HG03460 (cell line): Measurements from ENCODE around the gene RNF223.
A peak's percentile ranks its signal among the peaks of the same experiment; 100 is the strongest.

Experiments
- ATAC-seq: cut with Tn5 transposase; IDR thresholded peaks from one replicate; pipeline ENCODE4 v1.9.1; 2021; ENCODE audit not compliant: unreplicated experiment

Gene RNF223

DNA sequence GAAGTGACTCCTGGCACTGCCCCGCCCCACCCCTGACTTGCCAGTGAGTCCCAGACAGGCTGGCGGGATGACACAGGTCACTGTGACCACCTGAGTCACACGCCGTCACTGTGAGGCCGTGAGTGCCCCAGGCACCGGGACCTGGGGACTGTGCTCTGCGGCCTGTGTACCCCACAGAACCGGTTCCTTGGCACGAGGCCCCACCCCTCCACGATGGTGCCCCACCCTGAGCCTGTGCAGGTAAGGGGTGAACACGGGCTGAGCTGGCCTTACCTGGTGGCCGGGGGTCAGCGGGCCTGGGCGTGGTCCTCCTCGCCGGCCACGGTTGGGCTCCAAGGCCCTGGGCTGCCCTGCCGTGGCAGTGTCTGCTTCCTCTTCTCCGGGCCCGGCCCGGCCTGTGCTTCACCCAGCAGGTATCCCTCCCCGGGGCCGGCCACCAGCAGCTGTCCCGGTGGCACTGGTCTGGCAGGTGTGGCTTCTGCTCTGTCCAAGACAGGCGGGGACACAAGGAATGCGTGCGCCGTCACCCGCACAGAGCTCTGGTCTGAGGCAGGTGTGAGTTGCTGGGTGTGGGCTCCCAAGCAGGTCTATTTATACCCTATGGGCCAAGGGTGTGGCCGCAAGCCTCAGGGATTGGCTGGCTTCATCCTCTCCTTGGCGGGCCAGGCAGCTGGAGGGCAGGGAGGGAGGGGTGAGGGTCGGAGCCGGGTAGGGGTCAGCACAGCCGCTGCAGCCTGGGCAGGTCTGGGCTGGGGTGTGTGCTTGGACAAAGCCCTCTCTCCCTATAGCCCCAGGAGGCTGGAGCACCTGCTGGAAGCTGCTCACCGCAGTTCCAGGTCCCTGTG is at the start of gene RNF223:
Gene RNF223 (minus strand): TSS at position 564 of the 845 bp plus-strand sequence. CDS start 1,740 bp downstream, outside the sequence.
- ATAC-seq: no peak

DNA sequence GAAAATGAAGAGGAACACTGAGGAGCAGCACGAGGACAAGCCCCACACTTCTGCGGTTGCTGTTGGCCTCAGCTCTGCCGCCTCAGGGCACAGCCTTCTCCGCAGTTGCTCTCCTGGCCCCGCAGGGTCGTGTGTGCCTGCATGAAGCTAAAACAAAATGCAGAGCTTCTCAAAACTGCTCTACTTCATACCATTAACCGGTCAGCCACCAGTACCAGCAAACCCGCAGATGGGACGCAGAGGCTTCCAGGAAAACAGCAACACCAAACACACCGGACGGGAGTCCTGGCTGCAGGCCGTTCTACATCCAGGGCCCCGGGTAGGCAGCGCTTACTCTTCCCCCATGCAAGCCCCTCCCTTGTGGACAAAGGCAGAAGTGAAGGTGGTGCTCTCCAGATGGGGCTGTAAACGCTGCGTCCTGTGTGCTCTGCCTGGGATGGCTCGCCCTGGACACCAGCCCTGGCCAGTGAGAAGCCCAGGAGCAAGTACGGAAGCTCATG is 48.9 kb upstream of the RNF223 start:
- ATAC-seq: no peak

DNA sequence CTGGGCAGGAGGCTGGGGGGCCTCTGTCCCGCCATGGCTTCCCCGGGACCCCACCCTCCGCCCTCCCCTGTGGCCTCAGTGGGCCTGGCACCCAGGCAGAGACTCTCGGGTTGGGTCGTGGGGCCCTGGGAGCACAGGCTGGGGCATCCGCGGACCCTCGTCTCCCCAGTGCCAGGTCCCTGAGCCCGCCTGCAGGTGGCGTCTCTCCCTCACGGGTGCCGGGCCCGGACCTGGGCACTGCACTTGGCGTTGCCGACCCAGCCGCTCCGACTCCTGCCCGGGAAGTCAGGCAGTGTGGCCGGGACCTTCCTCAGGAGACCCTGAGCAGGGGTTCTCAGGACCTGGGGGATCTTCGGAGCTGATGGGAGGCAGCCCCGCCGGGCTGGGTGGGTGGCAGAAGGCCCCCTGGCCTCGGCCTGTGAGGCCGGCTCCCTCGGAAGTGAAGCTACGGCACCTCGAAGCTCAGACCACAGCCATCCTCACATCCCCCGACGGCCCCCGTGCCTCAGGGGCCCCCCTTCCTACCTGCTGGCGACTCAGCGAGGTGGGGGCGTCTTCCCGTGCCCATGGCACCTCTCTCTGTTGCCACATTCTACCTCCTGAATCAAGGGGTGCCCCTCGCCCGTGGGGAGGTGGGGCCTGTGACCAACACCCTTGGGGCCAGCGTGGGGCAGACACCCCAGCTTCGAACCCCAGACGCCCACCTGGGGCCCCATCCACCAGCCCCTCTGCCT is 48.1 kb upstream of the RNF223 start:
- peak; percentile 62 for ATAC-seq

DNA sequence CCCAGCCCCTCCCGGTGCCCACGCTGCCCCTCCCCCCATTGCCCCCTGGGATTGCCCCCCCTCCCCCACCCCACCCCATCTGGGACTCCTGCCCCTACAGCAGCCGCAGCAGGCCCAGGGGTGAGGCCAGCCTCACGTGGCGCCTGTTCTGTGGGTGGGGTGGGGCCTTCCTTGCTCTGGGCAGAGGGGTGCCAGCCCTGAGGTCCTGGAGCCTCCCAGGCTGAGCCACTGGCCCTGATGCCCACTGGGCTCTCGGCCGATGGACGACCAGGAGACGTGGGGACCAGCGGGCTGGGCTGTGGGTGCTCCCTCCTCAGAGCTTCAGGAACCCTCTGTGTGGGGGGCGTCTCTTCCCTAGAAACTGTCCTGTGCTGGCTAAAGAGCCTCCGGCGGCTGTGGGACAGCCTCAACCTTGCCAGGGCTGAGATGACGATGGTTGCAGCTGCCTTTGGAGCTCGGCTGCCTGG is 47.5 kb upstream of the RNF223 start:
- no peak for ATAC-seq

DNA sequence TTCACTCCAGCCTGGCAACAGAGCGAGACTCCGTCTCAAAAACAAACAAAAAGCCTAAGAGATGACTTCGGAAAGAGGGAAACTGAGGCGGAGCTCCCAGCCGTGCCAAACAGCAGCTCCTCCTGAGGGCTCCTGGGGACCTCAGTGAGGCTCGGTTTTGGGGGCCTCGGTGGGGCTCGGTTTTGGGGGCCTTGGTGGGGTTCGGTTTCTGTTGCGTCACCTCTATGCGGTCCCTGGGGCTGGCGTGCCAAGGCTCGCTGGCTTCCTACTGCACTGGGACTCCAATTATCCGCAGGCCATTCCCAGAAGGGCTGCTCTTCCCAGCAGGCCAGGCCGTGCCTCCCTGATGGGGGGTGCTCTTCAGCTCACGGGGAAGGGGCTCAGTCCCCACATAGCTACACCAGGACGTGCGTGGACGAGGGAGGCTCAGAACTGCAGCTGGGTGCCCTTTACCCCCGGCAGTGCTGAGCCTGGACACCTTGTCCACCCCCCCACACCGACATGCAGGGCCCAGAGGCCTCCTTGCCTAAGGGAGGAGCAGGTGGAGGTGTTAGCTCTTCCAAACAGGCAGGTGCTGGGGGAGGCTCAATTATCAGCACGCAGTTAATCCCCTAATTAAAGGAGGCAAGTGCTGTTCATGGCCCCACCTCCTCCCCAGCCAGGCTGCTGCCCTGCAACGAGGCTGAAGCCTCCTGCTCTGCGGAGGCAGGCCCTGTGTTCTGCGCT is 46.9 kb upstream of the RNF223 start:
- no peak for ATAC-seq

DNA sequence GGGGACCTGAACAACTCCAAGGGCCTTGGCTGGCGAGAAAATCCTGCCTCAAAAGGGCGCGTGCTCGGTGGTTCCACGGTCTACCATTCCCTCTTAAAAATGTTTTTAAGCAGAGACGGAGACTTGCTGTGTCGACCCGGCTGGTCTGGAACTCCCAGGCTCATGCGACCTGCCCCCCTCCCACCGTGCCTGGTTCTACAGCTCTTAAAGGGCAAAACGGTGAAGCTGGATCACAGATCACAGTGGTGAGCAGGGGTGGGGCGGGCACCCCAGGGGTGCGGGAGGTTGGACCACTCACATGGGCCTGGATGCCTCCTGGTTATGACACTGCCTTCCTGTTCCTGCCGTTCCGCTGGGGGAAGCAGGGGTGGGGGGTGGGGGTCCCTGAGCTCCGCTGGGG is 46.0 kb upstream of the RNF223 start:
- no peak for ATAC-seq

DNA sequence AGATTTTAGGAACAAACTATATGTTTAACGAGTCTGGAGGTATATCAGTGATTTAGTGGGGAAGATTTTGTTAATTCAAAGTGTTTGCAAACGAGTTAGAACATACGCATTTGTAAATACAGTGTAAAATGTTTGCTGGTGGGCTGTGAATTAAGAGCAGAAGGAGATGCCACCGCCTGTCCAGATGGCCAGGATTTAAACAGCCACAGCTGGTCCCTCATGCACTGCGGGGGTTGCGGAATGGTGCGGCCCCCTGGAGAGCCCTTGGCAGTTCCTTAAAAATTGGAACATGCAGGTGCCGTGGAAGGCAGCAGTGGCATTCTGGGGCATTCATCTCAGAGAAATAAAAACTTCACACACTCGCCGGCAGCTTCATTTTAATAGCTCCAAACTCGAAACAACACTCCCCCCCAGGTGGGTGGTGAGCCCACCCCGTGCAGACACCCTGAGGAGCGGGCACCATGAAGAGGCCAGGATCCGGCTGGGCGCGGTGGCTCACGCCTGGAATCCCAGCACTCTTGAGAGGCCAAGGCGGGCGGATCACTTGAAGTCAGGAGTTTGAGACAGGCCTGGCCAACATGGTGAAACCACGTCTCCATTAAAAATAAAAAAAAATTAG is 45.3 kb upstream of the RNF223 start:
- ATAC-seq: no peak

DNA sequence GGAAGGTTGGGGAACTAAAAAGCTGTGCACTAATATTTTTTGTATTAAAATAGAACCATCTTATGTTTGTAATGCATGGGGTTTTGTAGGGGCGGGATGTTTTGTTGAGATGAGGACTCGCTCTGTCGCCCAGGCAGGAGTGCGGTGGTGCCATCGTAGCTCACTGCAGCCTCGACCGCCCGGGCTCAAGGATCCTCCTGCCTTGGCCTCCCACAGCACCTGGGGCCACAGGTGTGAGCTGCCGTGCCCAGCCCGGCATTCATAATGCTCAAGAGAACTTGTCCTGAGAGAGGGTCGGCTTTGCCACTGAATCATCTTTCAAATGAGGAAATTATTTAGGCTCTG is 44.7 kb upstream of the RNF223 start:
- no peak for ATAC-seq

DNA sequence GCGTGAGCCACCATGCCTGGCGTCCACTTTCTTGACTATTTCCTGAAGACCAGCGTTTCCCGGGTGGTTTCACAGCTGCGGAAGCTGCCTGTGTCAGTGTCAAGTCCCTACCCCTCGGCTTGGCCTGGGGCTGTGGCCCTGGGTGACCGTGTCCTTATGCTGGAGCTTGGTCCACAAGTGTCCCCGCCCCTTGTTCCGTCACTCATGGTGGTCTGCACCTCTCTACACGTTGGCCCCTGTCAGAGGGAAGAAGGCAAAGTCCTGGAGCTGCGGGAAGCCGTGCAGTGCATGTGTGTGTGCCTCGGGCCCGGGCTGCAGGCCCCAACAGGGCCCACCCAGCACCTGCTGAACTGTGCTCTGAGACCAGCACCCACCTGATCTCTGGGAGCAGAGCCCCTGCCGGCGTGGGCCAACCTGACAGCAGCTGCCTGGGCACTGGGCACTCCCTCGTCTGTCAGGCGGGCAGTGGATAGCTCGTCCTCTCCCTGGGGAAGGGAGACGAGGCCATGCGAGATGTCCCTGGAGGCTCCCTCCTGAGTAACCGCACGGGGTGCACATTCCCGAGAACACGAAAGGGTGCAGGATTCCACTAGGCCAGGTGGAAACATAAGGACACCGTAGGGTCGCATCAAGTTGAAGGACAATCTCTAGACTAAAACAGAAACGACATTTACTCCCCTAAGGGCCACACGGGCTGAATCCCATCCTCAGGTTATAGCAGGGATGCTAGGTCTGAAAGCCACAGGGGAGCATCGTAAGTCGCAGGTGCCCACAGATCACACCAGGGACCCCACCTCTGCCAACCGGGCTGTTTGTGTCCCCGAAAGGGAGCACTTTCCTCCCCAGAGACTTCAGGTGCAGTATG is 44.1 kb upstream of the RNF223 start:
- ATAC-seq: no peak

DNA sequence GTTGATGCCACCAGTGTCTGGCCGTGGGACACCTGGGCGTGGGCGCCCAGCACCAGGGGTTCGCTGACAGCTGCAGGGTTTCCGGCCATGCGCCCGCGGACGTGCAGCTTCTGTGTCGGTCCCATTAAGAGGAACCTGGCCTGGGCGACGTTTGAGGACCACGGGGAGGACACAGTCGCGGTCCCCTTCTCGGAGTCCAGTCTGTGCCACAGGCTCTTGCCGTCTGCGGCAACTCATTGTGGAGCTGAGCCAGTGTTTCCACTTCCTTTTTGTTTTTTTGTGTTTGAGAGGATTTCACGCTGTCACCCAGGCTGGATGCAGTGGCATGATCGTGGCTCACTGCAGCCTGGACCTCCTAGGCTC is 43.3 kb upstream of the RNF223 start:
- no peak for ATAC-seq

DNA sequence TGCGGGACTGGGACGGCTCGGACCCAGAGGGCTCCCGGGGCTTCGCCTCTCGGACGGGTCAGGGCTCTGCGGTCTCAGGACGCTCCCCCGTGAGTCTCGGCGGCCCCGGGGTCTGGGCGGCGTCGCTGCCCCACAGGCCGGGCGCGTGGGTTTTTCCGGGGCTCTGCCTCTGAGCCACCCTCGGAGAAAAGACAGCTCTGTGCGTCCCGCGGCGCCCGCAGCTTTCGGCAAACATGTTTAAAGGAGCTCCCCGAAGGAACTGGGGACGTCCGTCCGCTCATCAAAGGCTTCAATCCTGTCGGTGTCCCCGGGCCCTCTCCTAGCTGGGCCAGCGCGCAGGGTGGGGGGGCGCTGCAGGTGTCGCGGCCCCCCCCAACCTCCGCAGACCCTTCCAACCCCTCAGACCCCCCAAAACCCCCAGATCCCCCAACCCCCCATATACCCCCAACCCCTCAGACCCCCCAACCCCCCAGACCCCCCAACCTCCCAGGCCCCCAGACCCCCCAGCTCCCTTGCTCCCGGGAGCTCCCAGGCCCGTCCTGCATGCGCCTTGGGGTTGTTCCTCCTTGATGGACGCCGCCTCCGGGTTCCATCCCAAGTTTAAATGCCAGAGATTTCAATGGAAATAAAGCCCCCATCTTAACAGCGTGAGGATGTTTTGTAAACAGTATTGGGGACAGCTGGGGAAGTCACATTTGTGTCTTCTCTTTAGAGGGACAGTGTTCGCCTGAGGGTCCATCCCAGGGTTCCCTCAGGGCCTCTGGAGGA is 42.8 kb upstream of the RNF223 start:
- no peak for ATAC-seq

DNA sequence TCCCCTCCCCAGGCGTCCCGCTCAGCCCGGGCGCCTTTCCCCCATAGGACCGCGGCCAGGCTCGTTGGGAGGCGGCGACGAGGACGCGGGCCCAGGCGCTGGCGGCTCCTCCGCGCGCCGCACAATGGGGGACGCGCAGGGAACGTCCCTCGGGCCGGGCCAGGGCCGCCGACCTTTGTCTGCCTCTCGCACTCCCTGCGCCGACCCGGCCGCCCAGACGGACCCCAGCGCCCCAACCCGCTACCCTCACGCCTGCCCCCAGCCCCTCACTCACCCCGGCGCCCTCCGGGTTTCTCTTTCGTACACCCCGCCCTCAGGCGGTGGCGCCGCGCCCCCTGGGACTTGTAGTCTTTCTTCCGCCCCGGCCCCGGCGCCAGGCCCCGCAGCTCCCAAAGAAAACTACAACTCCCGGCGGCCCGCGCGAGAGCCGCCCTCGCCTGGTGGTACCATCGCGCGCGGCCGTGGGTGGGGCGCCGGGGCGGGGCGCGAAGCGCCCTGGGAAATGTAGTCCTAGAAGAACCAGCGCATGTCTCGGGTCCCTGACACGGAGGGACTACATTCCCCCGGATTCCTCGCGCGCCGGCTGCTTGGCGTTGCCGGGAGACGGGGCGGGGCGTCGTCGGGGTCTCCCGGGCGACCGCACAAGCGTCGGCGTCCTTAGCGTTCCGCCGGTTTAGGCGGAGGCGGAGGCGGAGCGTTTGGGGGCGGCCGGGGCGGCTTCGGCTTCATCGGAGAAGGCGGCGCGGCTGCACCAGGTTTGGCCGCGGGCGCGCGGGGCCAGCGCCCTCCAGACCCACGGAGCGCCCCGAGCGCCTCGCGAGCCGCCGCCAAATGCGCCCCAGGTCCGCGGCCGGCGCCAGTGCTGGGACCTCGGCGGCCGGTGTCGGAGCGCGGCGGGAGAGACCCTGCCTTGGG is 41.9 kb upstream of the RNF223 start, which contains the start of gene C1orf159:
Gene C1orf159 (minus strand): TSS at position 304 of the 915 bp plus-strand sequence. CDS start 24,546 bp downstream, outside the sequence.
- ATAC-seq: peak; percentile 89

DNA sequence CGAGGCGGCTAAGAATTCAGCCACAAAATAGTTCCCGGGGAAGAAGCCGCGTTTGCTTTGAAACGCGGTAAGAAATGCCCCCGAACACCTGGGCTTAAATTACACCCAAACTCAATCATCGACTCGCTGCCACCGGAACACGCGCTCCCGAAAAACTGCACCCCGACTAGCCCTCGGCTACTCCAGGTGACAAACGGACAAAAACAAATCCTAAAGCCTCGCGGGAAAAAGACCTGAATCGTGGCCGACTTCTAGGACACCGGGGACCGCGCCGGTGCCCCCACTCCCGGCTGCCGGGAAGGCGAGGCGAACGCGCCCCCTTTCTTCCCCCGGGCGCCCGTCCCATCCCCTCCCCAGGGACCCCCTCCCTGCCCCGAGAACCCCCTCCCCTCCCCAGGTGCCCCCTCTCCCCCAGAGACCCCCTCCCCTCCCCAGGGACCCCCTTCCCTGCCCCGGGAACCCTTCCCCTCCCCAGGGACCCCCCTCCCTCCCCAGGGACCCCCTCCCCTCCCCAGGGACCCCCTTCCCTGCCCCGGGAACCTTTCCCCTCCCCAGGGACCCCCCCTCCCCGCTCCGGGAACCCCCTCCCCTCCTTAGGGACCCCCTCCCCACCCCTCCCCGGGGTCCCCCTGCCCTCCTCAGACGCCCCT is 41.2 kb upstream of the RNF223 start:
- no peak for ATAC-seq

DNA sequence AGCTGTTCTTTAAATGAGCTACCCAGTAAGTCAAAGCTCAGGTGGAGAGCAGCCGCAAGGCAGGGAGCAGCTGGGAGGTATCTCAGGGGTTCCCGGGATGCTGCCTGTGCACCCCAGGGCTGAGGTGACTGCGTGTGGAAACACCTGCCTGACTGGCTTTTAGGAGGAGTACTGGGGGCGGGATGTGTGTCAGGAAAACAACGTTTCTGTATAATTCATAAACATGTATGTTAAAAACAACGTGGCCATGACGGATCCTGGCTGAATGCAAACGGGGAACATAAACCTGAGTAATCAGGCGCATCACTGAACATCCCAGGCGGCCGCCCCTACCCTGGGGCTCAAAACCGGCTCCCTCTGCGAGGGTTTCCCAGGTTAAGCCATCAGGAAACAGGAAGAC is 40.3 kb upstream of the RNF223 start:
- ATAC-seq: no peak

DNA sequence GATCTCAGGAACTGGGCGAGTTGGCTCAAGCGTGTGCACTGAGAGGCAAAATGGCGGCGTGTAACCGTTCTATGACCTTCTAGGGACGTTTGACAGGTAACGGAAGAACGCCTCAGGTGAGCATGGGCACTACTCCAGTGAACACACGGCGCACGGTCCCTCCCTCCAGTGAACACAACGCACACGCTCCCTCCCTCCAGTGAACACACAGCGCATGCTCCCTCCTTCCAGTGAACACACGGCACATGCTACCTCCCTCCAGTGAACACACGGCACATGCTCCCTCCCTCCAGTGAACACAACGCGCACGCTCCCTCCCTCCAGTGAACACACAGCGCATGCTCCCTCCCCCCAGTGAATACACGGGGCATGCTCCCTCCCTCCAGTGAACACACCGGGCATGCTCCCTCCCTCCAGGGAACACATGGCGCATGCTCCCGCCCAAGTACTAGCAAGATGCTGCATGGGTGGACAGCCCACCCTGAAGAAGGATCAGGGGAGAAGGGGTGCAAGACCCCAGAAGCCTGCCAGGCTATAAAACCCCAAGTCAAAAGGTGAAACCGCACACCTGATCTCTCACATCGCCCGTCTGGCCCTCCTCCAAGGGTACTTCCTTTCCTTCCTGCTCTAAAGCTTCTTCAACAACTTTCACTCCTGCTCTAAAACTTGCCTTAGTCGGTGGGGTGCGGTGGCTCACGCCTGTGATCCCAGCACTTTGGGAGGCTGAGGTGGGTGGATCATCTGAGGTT is 38.3 kb upstream of the RNF223 start:
- ATAC-seq: no peak

DNA sequence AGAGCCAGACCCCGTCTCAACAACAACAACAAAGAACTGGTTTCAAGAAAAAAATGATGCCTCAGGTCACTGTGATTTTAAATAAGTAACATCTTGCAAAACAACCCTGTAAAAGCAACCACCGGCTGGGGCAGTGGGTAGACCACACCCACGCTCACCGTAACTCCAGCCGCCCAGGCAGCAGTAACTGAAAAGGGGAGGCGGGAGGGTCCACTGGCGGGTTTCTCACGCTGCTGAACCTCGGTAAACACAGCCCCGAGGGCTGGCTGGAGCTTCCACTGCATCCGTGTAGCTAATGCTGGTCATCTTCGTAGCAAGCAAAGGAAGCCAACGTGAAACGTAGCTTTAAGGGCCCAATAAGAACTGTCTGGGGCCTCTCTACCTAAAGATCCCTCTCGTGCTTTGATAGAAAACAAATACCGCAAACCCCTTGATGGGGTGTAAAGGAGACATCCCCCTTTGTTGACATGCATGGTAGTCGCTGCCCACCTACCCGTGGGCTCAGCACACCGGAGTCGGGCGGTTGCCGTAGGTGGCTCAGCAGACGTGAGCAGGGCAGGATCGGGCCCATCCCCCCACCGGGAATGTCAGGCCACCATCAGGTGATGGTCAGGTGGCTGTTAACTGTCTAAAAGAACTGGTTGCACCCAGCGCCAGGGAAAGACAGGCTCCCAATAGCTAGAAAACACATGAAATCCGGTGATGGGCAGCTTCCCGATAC is 37.6 kb upstream of the RNF223 start:
- ATAC-seq: no peak
